Hypothalamus (tissue), 51 donors: ENCODE results near the gene MLPH.

ENCODE experiments used
- DNase-seq, 51 donors: peaks; one replicate each; lab custom pipeline; 2025; lab: John Stamatoyannopoulos, UW

Gene MLPH

GRCh38 chr2:237563816-237564215 is 76.8 kb downstream of the MLPH start:
- no peak for DNase-seq

DNA sequence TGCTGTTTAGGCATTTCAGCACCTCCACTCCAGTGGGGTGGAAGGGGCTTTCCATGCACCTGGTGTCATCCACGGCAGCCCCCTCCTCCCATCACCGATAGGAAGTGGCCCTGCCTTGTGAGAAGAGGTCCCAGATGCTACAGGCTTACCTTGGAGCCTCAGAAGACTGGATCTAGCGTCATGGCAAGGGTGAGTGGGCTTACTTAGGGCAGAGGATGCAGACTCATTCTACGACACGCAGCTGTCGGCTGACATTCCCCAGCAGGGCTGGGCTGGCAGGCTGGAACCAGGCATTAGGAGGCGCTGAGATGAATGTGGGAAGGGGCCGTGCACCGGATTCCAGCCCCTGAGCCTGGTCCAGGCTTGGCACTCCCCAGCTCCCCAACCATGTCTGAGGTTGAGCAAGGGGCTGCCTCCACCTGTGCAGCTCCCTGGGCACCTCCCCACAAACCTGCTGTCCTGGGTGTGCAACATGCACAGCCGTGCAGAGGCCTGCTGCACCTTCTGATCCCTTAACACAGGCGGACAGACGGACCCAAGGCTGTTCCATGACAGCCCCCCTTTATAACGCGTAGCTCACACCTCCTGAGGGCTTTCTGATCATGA is 77.6 kb downstream of the MLPH start:
- DNase-seq: no peak

DNA sequence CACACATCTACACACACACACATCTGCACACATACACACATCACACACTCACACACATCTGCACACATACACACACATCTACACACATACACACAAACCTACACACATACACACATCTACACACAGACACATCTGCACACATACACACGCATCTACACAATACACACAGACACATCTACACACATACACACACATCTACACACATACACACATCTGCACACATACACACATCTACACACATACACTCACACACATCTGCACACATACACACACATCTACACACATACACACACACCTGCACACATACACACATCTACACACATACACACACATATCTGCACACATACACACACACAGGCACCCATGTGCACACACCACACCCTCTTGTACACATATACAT is 78.9 kb downstream of the MLPH start:
- no peak for DNase-seq

- peak in 4 of 51 donors; percentile 18 to 51 (median 48) for DNase-seq
These were observed 79.6 kb downstream of the MLPH start, which contains the start of gene PRLH for GRCh38 chr2:237566401-237567235. Gene PRLH, plus strand, starts transcription at chr2:237566574. Its CDS starts 0 bp downstream, at chr2:237566574.

- peak in 13 of 51 donors; percentile 5 to 61 (median 32) for DNase-seq
These were observed 80.4 kb downstream of the MLPH start for GRCh38 chr2:237567276-237568029.

GRCh38 chr2:237568121-237568660 is 81.1 kb downstream of the MLPH start:
- no peak for DNase-seq

GRCh38 chr2:237569041-237569440 is 82.0 kb downstream of the MLPH start:
- DNase-seq: no peak

DNA sequence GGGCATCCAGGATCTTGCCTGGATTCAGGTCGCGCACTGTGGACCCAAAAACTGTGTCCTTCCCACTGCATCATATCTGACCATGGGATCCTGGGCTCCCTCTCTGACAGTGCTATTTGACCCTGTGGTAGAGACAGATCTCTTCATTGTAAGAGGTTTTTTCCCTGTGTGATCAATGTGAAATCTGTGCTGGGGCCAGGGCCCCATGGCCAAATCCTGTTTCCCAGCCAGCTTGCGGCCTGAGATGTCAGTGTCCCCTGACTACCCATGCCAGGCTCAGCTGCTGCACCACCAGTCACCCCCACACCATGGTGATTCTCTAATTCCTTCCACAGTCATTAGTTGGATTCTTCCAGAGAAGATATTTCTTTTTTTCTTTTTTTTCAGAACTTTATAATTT is 82.8 kb downstream of the MLPH start:
- DNase-seq: no peak

GRCh38 chr2:237570776-237571335 is 83.8 kb downstream of the MLPH start:
- no peak for DNase-seq

- DNase-seq: no peak
These were observed 84.5 kb downstream of the MLPH start for GRCh38 chr2:237571551-237571950.

DNA sequence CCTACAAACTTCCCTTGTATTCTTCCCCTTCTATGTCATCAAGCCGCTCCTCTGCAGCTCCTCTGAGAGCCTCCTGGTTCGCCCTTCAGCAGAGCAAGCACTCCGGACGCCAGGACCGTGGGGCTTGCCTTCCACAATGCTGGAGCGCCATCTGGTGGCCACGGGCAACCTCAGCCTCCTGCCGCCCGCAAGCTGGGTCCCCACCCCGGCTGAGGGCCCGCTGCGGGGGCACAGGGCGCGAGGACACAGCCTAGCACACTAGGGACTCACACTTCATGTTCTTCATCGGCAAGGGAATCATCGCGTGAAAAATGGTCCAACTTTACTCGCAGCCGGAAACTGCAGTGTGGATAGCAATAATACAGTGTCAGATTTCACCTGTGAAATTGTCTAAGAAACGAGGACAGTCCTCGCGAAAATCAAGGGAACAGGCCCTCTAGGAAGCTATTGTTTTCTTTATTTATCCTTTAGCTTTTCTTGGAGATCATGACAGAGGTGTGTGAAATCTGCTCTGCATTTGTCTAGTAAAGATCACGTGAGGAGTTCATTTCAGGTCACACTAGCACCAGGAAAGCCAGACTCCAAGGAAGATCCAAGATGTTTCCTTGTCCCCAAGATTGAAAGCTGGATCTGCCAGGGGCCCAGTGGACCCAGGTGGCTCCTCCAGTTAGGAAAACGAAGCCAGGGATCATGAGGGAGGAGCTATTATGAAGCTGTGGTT is 85.1 kb downstream of the MLPH start:
- peak; percentile 10 to 91 (median 75) for DNase-seq

- no peak for DNase-seq
These were observed 85.7 kb downstream of the MLPH start for GRCh38 chr2:237572742-237573101.

DNA sequence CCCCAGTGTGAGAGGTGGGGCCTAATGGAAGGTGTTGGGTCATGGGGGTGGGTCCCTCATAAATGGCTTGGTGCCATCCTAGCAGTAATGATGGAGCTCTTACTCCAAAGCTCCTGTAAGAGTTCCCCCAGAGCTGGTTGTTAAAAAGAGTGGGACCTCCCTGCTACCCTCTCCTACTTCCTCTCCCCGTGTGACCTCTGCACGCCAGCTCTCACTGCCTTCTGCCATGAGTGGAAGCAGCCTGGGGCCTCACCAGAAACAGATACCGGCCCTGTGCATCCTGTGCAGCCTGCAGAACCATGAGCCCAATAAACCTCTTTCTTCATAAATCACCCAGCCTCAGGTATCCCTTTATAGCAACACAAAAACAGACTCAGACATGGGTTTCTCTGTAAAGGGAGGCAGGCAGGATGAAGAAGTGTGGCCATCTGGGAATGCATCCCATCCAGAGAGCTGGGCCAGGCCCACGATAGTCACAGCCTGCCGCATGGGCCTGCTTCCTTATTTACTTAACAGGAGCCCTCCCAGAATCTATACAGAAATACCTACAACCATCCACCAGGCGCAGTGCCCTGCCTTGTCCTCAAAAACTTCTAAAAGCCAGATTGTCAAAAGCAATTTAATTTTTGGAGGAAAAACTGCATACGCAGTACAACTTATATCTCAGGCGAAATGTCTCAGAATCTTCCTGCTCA is 86.8 kb downstream of the MLPH start:
- DNase-seq: no peak

DNA sequence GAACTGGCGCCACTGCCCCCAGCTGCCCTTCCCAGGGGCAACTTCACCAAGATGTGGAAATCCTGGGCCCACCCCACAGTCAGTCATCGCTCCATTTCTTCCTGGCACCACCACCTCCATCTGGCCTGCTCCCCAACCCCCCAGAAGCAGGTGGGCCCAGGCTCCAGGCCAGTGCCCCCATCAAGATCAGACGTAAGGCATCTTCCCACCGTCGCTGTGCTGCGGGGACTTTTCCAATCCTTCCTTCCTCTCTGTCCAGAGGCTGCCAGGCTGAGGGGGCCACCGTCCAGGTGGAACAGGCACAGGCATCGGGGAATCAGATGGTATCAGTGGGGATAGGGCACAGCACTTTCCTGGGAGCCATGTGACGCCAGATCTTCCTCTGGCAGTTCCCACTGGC is 87.4 kb downstream of the MLPH start:
- DNase-seq: no peak

DNA sequence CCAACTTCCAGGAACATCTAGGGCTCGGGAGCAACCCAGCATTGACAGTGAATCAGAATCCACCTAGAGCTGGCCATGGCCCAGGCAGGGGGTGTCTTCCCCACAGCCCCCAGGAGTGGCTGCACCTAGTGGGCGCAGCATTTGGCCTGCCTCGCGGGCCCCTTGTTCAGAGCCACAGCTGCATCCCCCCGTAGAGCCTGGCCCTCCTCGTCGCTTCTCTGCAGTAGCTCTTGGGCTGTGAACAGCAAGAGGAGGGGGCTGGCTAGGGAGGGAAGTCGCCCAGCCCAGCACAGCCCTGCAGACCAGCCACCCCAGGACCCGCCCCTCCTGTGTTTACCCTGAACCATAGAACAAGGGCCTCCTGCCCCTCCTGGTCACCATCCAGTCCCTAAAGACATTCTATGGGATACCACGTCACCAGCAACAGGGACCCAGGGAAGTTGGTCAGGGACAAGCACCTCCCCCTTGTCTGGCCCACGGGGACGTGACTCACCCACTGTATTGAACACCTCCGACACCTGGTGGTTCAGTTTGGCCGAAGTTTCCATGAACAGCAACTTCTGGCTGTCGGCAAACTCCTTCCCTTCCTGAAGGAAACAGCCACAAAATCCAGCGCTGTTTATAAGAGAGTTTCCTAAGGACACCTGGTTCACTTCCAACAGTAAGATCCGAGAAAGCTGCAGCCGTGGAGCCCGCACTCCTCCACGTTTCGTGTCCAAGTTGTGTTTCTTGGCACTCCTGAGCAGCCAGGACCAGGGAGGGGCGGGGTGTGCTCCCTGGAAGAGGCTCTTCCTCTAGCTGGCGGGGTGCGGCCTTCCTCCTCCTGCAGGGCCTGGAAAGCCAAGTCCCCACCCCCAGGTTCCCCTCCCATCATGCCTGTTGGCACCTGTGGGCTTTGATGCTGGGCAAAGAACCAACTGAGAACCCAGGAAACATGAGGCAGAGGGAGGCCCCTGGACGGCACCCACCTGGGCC is 88.1 kb downstream of the MLPH start:
- no peak for DNase-seq

GRCh38 chr2:237575869-237576862 is 89.1 kb downstream of the MLPH start:
- no peak for DNase-seq

GRCh38 chr2:237576974-237577373 is 89.9 kb downstream of the MLPH start:
- DNase-seq: no peak
